GM21786 (cell line): ENCODE measurements around the gene POU3F1.

ENCODE experiments used
- ATAC-seq: cut with Tn5 transposase; IDR thresholded peaks from one replicate; pipeline ENCODE4 v1.9.1; 2021; ENCODE audit not compliant: unreplicated experiment

POU3F1 gene

GRCh38 chr1:38046333-38046883, at the start of gene POU3F1:
Gene POU3F1, minus strand, starts transcription at chr1:38046793. Its CDS starts 50 bp downstream, at chr1:38046743.
- ATAC-seq: peak; percentile 15

DNA sequence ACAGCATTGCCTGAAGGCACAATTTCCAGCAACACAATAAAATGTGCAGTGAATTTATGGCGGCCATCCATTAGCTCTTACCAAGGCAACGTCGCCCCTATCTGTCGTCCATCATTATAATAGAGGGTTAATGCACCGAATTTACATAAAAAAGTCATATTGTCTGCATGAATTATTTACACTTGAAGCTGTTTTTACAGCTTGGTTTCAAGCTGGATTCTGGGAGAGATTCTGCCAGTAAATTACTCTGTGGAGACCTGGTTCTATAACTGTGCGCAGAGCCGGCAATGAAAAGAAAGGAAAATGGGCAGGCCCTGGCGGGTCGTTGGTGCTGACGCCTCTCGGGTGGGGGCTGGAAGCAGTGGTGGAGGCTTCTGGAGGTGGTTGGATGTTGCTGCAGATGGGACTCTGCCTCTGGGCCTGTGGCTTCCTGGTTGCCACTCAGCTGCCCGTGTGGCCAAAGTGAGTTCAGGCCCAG, 48.9 kb upstream of the POU3F1 start:
- no peak for ATAC-seq

- ATAC-seq: no peak
Measured at GRCh38 chr1:38094711-38095290, 48.2 kb upstream of the POU3F1 start.

DNA sequence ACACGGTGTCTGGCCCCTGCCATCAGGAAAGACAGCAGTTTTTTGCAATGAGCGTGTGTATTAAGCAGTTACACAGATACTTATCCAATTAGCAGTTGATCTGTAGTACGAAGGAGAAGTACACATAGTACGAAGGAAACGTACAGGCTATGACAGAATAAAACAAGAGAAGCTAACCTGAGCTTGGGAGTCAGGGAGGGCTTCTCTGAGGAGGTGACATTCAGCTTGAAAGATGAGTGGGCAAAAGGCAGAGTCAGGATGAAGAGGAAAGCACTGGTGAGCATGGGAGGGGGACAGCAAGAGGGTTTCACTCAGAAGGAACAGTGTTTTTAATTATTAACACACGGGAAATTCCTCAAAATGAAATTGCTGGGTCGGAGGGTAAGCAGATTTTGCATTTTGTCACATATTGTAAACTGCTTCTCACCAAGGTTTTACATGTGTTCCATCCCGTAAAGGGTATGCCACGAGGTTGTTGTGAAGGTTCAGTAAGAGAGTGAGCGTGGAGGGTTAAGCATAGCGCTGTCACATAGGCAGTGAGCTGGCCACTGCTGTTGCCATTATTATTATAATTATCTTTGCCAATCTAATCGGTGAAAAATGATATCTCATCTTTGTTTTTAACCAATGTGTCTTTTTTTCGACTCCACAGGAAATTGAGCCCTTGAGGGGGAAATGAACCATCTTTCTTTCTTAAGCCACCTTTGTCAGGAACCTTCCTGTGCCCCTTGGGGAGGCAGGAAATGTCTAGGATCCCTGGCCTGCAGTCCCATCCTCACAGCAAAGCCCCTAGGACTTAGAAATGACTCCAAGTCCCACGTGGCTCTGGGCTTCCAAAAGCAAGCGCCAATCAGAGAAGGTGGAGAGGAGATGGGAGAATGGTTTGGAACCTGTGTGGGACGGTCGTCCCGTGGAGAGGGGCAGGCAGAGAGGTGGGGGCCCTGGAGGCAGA, 47.3 kb upstream of the POU3F1 start:
- no peak for ATAC-seq

- ATAC-seq: no peak
Measured at GRCh38 chr1:38092256-38092655, 45.7 kb upstream of the POU3F1 start.

- ATAC-seq: no peak
Measured at GRCh38 chr1:38090796-38091195, 44.2 kb upstream of the POU3F1 start.

- ATAC-seq: no peak
Measured at GRCh38 chr1:38089712-38090360, 43.2 kb upstream of the POU3F1 start.

DNA sequence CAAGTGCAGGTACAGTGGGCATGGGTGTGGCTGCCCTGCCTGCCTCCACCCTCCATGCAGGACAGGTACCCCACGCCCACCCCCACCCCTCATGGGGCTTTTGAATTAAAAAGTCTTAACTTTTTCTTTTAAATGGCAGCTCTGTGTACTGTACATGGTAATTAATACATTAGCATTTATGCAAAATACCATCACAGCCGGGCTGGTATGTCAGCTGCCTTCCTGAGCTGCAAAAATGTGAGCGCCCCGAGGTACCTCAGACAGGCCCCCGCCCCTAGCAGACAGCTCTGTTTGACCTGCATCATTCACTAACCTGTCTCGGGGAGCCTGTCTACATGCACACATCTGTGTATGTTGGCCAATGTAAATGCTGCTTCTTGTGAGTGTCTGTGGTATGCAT, 42.2 kb upstream of the POU3F1 start:
- ATAC-seq: no peak

- no peak for ATAC-seq
Measured at GRCh38 chr1:38088366-38088765, 41.8 kb upstream of the POU3F1 start.

- no peak for ATAC-seq
Measured at GRCh38 chr1:38087676-38088075, 41.1 kb upstream of the POU3F1 start.

DNA sequence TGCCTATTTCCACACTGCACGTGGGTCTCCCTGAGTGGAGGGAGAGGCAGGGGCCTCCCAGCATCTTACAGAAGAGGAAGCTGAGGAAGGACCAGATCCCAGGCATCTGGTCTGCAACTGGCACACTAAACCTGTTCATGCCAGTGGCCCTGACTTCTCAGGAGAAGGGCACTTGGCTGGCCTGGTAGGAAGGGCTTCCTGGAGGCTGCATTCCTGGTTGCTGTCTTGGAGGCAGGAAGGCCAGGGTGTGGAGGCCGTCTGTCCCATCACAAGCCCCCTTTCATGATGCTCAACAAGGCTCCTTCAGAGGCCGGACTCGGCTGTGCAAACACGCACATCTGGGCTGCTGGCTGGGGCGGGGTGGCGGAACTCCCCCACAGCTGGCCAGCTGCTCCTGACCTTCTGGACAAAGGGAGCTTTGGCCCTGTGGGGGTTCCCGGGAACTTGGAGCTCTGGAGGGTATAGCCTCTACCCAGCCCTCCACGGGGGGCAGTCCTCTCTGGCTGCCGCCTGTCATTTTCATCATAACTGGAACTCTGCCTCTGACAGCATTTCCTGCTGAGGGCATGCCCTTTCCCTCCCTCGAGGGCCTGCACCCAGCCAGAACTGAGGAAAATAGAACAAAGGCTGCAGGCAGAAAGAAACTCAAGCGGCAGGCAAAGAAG, 39.2 kb upstream of the POU3F1 start:
- ATAC-seq: no peak

- no peak for ATAC-seq
Measured at GRCh38 chr1:38084700-38085099, 38.1 kb upstream of the POU3F1 start.

- no peak for ATAC-seq
Measured at GRCh38 chr1:38084113-38084512, 37.5 kb upstream of the POU3F1 start.

DNA sequence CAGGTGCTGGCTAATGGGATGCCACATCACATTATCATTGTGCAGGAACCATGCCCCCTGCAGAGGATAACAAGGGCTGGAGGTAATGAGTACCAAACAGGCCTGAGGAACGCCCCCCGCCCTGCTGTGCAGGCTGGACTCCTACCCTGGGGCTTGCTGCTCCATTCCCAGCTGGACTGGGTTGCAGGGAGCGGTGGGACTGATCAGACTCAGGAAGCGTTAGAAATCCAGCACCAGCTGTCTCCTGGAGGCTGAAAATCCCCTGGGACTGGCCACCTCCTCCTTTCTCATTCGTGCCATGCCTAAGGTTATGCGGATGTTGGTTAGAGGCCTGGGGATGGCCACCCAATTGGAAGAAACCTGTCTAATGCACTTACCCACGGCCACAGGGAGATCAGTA, 36.9 kb upstream of the POU3F1 start:
- ATAC-seq: no peak

- no peak for ATAC-seq
Measured at GRCh38 chr1:38082769-38083263, 36.2 kb upstream of the POU3F1 start.

DNA sequence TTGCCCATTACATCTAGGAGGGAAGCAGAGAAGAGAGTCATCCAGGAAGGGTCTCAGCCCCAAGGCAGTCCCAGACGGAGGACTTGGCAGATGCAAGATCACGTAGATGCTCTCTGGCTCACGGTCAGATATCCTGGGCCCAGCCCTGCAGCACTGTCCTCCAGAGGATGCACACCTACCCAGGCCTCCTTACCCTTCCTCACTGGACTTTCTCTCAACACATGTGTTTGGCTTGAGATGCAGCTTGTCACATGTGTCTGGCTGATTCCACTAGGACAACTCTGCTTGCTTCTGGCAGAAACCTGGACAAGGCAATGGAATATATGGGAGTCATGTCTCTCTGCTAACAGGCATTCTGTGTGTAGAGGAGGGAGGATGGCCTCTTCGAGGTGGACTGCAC, 32.4 kb upstream of the POU3F1 start:
- ATAC-seq: no peak

DNA sequence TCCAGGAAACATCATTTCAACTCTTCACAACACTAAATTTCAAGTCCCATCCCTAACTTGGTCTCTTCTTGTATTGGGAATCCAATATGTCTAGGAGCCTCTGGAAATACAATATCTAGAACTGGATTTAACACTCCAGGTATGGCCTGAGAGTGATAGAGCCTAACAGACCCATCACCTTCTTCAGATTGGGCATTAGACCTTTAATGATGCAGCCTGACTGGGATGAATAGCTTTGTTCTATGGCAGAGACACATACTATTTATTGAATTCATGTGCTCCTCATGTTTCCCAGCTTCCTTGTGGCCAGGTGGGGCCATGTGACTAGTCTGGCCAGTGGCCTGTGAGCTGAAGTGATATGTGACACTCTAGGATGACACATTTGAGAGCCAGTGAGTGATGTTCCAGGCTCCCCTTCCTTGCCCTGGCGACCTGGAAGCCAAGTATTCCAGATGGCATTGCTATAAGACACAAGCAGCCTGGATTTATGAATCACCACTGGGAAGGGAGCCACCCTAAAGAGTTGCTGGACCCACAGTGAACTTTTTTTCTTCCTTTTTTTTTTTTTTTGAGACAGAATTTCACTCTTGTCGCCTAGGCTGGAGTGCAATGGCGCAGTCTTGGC, 31.0 kb upstream of the POU3F1 start:
- ATAC-seq: no peak

- no peak for ATAC-seq
Measured at GRCh38 chr1:38076455-38076854, 29.9 kb upstream of the POU3F1 start.

DNA sequence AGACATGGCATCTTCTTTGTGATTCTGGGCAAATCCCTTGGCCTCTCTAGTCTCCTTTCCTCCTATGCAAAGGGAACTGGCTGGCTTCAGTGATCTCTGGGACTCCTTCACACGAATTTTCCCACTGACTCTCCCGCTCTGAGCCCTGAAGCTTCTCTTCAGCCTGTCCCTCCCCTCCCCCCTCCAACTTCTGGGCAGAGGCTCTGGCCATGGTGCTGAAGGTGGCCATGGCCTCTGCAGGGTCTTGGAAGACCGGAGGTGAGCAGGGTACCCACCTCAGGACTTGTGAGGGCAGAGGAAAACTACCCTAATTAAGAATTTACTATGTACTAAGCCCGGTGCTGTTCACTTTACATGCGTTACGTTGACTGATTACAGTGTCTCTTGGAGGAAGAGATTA, 29.4 kb upstream of the POU3F1 start:
- no peak for ATAC-seq

GRCh38 chr1:38075191-38075590, 28.6 kb upstream of the POU3F1 start:
- no peak for ATAC-seq
